Activated CD4-positive, alpha-beta T cell treated with anti-CD3 and anti-CD28 coated beads, Interleukin-2, amount 10 ng/mL, durations not matched to agents 7 days and 5 days (primary cell): ENCODE data around the gene PARG. TPM values are rescaled to one million over a fixed set of nuclear protein-coding genes. Genes with fewer than 3 reads are reported as not detected.

Experiments used
- CTCF ChIA-PET: fragments of 350-600 bp; sonication (Branson Sonifier 250); formaldehyde crosslinking; loops from one replicate; lab custom pipeline; 2021; ENCODE audit warnings: antibody characterized with exemption; lab: Charles Lee
- POLR2A ChIA-PET: fragments of 350-600 bp; sonication (Branson Sonifier 250); formaldehyde crosslinking; loops from one replicate; lab custom pipeline; 2021; ENCODE audit warnings: antibody characterized with exemption; lab: Charles Lee
- DNase-seq: peaks from one replicate; pipeline ENCODE4 v3.0.0-alpha.2; 2020
- H3K27ac Mint-ChIP-seq: one replicate; pipeline ENCODE4 v1.8.0; 2021; ENCODE audit warnings: mild to moderate bottlenecking, moderate library complexity, mixed read lengths
- H3K27me3 Mint-ChIP-seq: one replicate; pipeline ENCODE4 v1.8.0; 2021; ENCODE audit warnings: mixed read lengths
- H3K36me3 Mint-ChIP-seq: one replicate; pipeline ENCODE4 v1.8.0; 2021; ENCODE audit warnings: low read depth, mixed read lengths
- H3K4me1 Mint-ChIP-seq: one replicate; pipeline ENCODE4 v1.8.0; 2021; ENCODE audit warnings: mixed read lengths
- H3K4me3 Mint-ChIP-seq: one replicate; pipeline ENCODE4 v1.8.0; 2021; ENCODE audit warnings: mild to moderate bottlenecking, moderate library complexity, mixed read lengths
- H3K9me3 Mint-ChIP-seq: one replicate; pipeline ENCODE4 v1.8.0; 2021; ENCODE audit warnings: mixed read lengths
- total RNA-seq, 2 experiments: library from RNA; stranded (reverse); gene quantifications; one replicate each; pipeline ENCODE4 v1.2.3, GENCODE V29; 2021

The PARG gene
- total RNA-seq, 2 experiments from 2014 or later: 35.0 to 41.3 TPM

DNA sequence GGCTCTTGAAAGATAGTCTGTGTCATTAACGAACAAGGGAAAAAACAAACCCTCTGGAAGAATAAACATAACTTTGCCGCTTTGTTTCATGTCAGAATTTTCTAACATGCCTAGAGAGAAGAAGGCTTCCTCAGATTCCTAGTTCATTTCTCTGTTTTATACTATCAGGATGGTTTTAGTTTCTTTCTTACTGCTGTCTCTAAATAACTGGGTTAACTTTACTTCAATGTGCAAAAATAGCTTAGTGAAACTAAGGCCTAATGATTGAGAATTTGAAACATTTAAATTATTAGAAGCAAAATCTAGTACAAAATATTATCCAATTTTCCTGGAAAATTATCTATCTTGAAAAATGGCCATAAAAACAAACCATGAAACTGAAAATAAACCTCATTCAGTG, 107.6 kb downstream of the PARG start:
- POLR2A ChIA-PET: no interaction called here
- Mint-ChIP-seq H3K4me1 (peaks cover 6% of the 10 kb centered on the region), H3K36me3 (peaks cover 16% of the 10 kb centered on the region), H3K27ac (no peak overlapping the region), H3K27me3 (no peaks in the 10 kb centered on the region), H3K4me3 (no peak overlapping the region), H3K9me3 (no peaks in the 10 kb centered on the region)
- no peak for DNase-seq
- CTCF ChIA-PET: no interaction called here

DNA sequence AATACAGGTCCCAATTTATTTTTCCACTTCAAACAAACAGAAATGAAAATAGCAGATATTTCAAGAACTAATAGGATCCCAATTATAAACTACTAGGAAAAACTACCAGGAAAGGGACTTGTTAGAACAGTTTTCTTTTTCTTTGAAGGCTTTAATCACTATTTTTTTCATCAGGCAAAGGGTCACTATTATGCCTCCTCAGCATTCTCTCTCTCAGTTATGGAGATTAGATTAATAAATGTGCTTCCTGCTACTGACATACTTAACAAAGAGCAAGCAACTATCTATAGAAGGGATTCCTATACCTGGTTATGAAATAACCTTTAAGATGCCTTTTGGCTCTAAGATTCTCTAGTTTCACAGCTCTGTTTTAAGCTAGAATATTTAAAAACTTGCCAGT, 108.7 kb downstream of the PARG start:
- Mint-ChIP-seq H3K27me3 (no peaks in the 10 kb centered on the region), H3K36me3 (peaks cover 12% of the 10 kb centered on the region), H3K4me1 (peaks cover 6% of the 10 kb centered on the region), H3K4me3 (no peak overlapping the region), H3K9me3 (no peaks in the 10 kb centered on the region), H3K27ac (no peak overlapping the region)
- ChIA-PET POLR2A (no interaction called here), CTCF (no interaction called here)
- no peak for DNase-seq

- Mint-ChIP-seq H3K4me1 (peaks cover 6% of the 10 kb centered on the region), H3K27me3 (no peaks in the 10 kb centered on the region), H3K9me3 (no peaks in the 10 kb centered on the region), H3K4me3 (no peak overlapping the region), H3K36me3 (peaks cover 14% of the 10 kb centered on the region), H3K27ac (no peak overlapping the region)
- DNase-seq: no peak
- POLR2A ChIA-PET: no interaction called here
- CTCF ChIA-PET: no interaction called here
These were observed 110.3 kb downstream of the PARG start for GRCh38 chr10:49831352-49832035.

- Mint-ChIP-seq H3K4me1 (peaks cover 6% of the 10 kb centered on the region), H3K27me3 (no peaks in the 10 kb centered on the region), H3K9me3 (no peaks in the 10 kb centered on the region), H3K4me3 (no peak overlapping the region), H3K36me3 (peaks cover 18% of the 10 kb centered on the region), H3K27ac (no peak overlapping the region)
- no peak for DNase-seq
- ChIA-PET POLR2A (no interaction called here), CTCF (no interaction called here)
These were observed 111.0 kb downstream of the PARG start for GRCh38 chr10:49830846-49831245.

DNA sequence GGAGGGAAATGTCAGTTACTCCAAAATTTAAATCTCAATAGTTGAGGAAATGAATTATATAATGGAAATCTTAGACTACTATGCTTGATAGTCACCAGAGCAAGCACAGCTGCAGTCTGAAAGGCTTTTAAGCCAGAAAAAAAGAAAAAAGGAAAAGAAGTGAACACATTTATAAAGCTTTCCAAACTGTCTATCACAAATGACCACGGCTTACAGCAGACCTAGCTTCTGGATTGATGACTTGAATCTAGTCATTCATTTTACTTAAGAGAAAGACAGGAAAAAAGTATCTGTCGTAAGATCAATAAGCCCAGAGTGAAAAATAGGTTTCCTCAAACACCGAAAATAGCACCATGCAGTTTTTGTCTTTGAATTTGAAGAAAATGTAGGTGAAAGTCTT, 111.8 kb downstream of the PARG start:
- no peak for DNase-seq
- CTCF ChIA-PET: no interaction called here
- Mint-ChIP-seq H3K4me1 (peaks cover 6% of the 10 kb centered on the region), H3K4me3 (no peak overlapping the region), H3K27me3 (no peaks in the 10 kb centered on the region), H3K36me3 (peaks cover 19% of the 10 kb centered on the region), H3K9me3 (no peaks in the 10 kb centered on the region), H3K27ac (no peak overlapping the region)
- POLR2A ChIA-PET: no interaction called here

- CTCF ChIA-PET: no interaction called here
- Mint-ChIP-seq H3K4me1 (peaks cover 6% of the 10 kb centered on the region), H3K36me3 (peaks cover 17% of the 10 kb centered on the region), H3K4me3 (no peak overlapping the region), H3K27me3 (no peaks in the 10 kb centered on the region), H3K27ac (no peak overlapping the region), H3K9me3 (no peaks in the 10 kb centered on the region)
- no peak for DNase-seq
- POLR2A ChIA-PET: no interaction called here
These were observed 114.5 kb downstream of the PARG start for GRCh38 chr10:49827297-49827696.

DNA sequence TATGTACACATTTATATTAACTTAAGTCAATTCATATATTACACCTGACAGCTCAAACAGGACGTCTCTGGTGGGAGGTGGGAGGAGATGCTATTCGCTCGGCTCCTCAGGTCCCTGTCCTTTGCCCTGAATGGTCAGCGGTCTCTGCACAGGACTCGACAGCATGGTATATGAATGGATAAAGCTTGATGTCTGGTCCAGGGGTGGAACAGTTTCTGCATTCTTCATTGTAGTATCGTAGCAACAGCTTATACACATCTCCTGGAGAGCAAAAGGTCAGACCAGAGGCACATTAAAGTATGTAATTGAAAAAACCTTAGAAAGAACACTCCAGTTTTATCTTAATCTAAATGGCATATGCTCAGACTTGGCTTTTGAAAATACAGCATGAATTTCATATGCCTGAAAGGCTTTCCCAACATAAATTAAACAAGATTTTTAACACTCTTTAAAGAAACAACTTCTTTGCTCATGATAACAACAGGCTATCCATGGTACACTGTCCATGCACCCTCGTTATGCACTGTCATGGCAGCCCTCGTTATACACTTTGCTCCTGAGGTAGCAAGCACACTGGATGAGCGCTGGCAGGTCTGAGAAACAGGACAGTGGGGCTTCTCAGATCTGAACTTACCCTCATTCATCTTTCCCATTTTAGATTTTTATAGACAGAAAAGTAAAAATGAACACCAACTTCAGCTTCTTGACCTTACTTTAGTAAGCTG, 122.4 kb downstream of the PARG start:
- Mint-ChIP-seq H3K27me3 (no peaks in the 10 kb centered on the region), H3K9me3 (no peaks in the 10 kb centered on the region), H3K4me1 (no peaks in the 10 kb centered on the region), H3K4me3 (no peak overlapping the region), H3K36me3 (peaks cover 49% of the 10 kb centered on the region), H3K27ac (no peak overlapping the region)
- ChIA-PET CTCF (no interaction called here), POLR2A (no interaction called here)
- no peak for DNase-seq

DNA sequence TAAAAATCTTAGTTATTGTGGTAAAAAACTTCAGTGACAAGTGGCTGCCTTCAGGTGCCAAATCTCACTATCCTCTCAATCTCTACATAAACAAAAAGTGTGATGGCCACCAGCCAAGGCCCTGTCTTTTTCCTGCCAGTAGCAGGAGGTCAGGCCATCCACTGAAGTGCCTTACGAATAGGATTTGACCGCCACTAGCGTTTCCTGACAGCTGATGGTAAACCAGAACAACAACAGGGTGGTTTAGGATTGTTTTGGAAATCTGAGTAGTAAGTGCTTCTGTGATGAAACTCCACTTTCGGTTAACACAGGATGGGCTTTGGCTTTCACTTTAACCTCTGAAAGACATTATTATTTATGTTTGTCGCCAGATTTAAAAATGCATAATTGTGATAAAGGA, 124.0 kb downstream of the PARG start:
- Mint-ChIP-seq H3K27ac (no peak overlapping the region), H3K4me3 (no peak overlapping the region), H3K4me1 (no peaks in the 10 kb centered on the region), H3K9me3 (no peaks in the 10 kb centered on the region), H3K36me3 (peaks cover 49% of the 10 kb centered on the region), H3K27me3 (no peaks in the 10 kb centered on the region)
- DNase-seq: no peak
- CTCF ChIA-PET: no interaction called here
- POLR2A ChIA-PET: no interaction called here

- ChIA-PET POLR2A (no interaction called here), CTCF (no interaction called here)
- Mint-ChIP-seq H3K9me3 (no peaks in the 10 kb centered on the region), H3K36me3 (no peaks in the 10 kb centered on the region), H3K27ac (no peak overlapping the region), H3K4me1 (no peaks in the 10 kb centered on the region), H3K27me3 (peaks cover 7% of the 10 kb centered on the region), H3K4me3 (no peak overlapping the region)
- DNase-seq: no peak
These were observed 137.8 kb downstream of the PARG start for GRCh38 chr10:49803988-49804387.

GRCh38 chr10:49798275-49798674, 143.6 kb downstream of the PARG start:
- H3K36me3 Mint-ChIP-seq: no peaks in the 10 kb centered on the region
- H3K4me3 Mint-ChIP-seq: no peak overlapping the region
- peaks cover 9% of the 10 kb centered on the region for H3K27me3 Mint-ChIP-seq
- no peak overlapping the region for H3K27ac Mint-ChIP-seq
- H3K4me1 Mint-ChIP-seq: no peaks in the 10 kb centered on the region
- no peaks in the 10 kb centered on the region for H3K9me3 Mint-ChIP-seq
- POLR2A ChIA-PET: no interaction called here
- DNase-seq: no peak
- CTCF ChIA-PET: no interaction called here

DNA sequence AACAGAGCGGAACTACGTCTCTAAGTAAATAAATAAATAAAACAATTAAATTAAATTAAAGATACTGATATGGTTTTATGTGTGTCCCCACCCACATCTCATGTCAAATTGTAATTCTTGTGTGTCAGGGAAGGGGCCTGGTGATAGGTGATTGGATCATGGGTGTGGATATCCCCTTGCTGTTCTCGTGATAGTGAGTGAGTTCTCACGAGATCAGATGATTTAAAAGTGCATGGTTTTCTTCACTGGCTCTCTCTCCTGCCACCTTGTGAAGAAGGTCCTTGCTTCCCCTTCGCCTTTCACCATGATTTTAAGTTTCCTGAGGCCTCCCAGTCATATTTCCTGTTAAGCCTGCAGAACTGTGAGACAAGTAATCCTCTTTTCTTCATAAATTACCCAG, 150.7 kb downstream of the PARG start:
- no peaks in the 10 kb centered on the region for H3K4me1 Mint-ChIP-seq
- peaks cover 5% of the 10 kb centered on the region for H3K27me3 Mint-ChIP-seq
- no peak overlapping the region for H3K27ac Mint-ChIP-seq
- POLR2A ChIA-PET: no interaction called here
- CTCF ChIA-PET: no interaction called here
- no peak overlapping the region for H3K4me3 Mint-ChIP-seq
- no peak for DNase-seq
- H3K36me3 Mint-ChIP-seq: no peaks in the 10 kb centered on the region
- no peaks in the 10 kb centered on the region for H3K9me3 Mint-ChIP-seq

- H3K36me3 Mint-ChIP-seq: no peaks in the 10 kb centered on the region
These were observed 157.1 kb downstream of the PARG start for GRCh38 chr10:49784681-49785080.

GRCh38 chr10:49783645-49784044, 158.2 kb downstream of the PARG start:
- no peak for DNase-seq
- Mint-ChIP-seq H3K9me3 (no peaks in the 10 kb centered on the region), H3K36me3 (no peaks in the 10 kb centered on the region), H3K4me1 (no peaks in the 10 kb centered on the region), H3K27ac (no peak overlapping the region), H3K4me3 (no peak overlapping the region), H3K27me3 (peaks cover 11% of the 10 kb centered on the region)
- POLR2A ChIA-PET: no interaction called here
- CTCF ChIA-PET: no interaction called here

More at GRCh38 chr10:49784681-49785080, 157.1 kb downstream of the PARG start:
- Mint-ChIP-seq H3K27ac (no peak overlapping the region), H3K9me3 (no peaks in the 10 kb centered on the region), H3K27me3 (peaks cover 11% of the 10 kb centered on the region), H3K4me1 (no peaks in the 10 kb centered on the region), H3K4me3 (no peak overlapping the region)
- DNase-seq: no peak
- ChIA-PET POLR2A (no interaction called here), CTCF (no interaction called here)

DNA sequence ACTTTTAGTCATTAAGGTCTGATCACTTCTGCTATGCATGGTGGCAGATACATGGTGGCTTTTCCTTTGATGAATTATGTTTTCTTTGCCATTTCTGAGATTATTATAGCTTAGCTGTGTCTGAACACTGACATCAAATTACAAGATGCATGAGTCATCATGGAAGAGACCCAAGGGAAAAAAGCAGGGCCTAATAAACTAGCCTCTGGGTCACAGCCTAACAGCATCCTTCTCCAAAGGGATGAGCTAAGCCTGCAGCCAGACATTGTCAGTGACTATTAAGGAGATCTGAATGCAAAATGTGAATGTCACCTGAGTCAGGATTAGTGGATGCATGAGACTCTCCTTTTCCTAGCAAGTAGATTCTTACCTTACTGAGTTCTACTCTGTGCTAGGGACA, 160.6 kb downstream of the PARG start:
- no peak for DNase-seq
- H3K4me1 Mint-ChIP-seq: no peaks in the 10 kb centered on the region
- no peaks in the 10 kb centered on the region for H3K36me3 Mint-ChIP-seq
- ChIA-PET CTCF (no interaction called here), POLR2A (no interaction called here)
- H3K9me3 Mint-ChIP-seq: no peaks in the 10 kb centered on the region
- no peak overlapping the region for H3K4me3 Mint-ChIP-seq
- no peak overlapping the region for H3K27ac Mint-ChIP-seq
- peaks cover 10% of the 10 kb centered on the region for H3K27me3 Mint-ChIP-seq
